SK-N-DZ (cell line): ENCODE data around the gene PCSK2.
A peak's percentile ranks its signal among the peaks of the same experiment; 100 is the strongest.

Experiments
- DNase-seq: peaks from one replicate; pipeline ENCODE4 v3.0.0-alpha.2; 2015; ENCODE audit warnings: low spot score

The PCSK2 gene

GRCh38 chr20:17504066-17504897 lies 277.4 kb downstream of the PCSK2 start:
- DNase-seq: no peak

- peak; percentile 55 for DNase-seq
These were observed 278.2 kb downstream of the PCSK2 start for GRCh38 chr20:17504898-17505635.

- DNase-seq: no peak
These were observed 279.0 kb downstream of the PCSK2 start for GRCh38 chr20:17505636-17506517.

- DNase-seq: no peak
These were observed 280.2 kb downstream of the PCSK2 start for GRCh38 chr20:17507032-17507431.

- no peak for DNase-seq
These were observed 280.7 kb downstream of the PCSK2 start for GRCh38 chr20:17507531-17507930.

DNA sequence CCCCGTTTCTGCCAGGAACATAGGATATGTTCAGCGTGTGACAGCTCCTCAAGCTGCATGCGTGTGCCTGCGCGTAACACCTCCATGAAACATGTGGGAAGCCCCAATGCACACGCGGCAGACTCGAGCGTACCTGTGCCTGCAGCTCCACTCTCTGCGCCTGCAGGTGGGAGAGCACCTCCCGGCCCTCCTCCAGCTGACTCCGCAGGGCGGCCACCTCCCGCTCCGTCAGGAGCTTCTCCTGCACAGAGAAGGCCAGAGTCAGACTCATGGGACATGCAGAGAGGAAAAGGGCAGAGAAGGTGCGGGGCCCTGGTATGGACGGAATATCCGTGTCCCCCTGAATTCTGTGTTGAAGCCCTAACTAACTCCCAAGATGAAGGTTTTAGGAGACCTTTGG lies 281.9 kb downstream of the PCSK2 start:
- DNase-seq: no peak

GRCh38 chr20:17510548-17510947 lies 283.7 kb downstream of the PCSK2 start:
- DNase-seq: no peak

DNA sequence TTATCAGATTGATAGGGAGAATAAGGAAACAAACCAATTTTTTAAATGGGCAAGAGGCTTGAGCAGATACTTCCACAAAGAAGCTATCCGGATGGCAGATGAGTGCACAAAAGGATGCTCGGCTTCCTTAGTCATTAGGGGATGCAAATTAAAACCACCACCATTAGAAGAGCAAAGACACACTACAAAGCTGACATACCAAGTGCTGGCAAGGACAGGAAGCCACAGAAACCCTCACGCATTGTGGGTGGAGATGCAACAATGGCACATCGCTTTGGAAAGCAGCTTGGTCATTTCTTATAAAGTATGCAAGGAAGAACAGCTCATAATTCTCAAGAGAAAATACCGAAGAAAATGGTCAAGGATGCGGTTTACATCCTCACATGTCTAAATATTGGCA lies 284.6 kb downstream of the PCSK2 start:
- DNase-seq: no peak

DNA sequence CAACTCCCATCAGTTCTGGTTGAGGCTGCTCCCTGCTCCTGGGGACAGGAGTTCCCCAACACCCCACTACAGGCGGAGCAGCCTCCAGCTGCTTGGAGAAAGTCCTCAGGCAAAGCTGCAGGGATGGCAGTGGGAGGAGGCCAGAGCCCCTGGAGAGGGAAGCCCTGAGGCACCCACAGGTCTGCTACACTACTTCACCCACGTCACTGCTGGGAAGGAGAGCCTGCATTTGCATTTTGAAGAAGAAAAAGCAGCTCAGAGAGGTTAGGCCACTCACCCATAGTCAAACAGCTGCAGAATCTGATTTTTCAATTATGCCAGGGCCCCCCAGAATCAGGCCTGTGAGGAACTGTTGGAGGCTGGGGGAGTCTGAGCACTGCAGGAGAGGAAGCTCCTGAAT lies 287.1 kb downstream of the PCSK2 start:
- DNase-seq: no peak

DNA sequence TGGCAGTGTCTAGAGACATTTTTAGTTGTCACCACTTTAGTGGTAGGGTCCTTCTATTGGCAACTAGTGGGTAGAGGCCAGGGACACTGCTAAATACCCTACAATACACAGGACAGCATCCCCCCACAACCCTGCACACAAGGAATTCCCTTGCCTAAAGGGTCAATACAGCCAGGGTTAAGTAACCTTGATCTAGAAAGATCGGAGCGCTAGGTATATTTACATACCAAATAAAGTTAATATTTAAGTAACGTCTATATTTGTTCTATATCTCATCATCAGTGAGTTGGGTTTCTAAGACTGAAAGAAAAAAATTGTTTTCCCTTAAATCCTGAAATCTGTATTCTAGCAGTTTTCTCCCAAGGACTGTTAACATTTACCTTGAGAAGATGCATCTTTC lies 288.2 kb downstream of the PCSK2 start:
- no peak for DNase-seq

DNA sequence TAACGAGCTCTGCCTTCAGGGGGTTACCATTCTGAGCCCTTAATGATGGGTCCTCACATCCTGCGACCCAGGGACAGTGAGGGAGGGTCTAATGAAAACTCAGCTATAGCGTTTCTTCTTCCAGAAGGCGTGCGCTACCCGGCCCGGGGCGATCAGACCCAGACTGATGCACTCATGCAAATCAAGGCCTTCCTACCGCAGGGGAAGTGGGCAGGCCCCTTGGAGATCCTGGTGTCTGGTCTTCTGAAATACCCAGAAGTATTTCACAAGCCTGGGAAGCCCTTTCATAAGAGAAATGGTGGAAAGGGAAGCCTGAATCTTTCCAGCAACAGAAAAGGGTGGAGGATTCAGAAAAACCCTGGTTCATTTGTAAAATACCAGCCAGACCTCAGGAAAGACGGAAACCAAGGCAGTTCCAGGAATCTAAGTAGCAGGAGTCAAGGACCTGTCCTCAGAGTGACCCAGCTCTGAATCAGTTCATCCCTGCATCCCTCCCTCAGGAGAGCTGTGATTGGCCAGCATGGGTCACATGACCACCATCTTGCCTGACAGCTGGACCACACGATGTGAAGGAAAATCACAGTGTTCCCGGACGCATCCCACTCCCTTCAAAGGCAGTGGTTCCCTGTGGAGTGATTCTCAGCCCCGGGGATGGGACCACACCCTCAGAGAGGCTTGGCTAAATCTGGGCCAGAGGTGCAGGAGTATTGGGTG lies 291.7 kb downstream of the PCSK2 start:
- peak; percentile 80 for DNase-seq

DNA sequence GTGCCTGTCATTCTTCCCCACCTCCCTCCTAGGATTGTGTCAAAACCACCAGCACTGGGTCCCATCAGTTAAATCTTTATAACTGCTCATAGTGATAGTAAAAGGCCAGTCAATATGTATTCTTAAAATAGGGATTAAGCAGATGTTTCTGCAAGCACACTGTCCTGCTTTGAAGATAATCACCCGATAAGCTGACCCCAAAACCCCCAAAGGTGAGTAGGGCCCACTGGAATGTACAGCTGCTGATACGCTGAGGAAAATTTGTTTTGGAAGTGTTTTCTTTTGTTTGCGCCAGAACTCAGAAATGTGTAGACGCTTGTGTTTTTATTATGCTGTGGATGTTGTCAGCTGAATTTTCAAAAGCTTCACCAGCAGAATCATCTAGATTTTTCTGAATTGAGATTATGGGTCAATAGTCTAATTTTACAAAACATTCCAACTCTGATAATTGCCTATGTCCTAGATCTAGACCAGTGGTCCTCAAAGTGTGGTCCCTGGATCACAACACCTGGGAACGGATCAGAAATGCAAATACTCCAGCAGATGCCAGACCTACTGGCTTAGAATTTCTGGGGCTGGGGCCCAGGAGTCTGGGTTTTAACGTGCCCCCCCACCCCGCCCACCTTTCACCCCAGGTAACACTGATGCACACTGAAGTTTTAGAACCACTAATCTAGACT lies 292.9 kb downstream of the PCSK2 start:
- DNase-seq: no peak

DNA sequence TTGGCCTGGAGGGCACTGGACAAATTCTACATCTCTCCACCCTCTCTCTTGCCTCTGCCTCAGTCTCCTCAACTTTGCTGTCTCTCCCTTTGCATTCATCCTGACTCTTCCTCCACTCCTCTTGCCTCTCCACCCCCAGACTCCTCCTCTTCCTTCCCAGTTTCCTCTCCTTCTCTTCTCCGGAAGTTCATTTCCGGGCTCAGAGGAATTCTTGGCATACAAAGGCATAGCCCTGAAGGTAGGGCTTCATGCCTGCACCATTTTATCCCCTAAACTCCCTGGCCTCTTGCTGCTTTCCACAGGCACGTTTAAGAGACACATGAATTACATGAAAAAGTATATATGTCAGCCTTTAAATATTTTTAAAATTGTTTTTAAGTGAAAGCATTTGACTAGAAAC lies 293.7 kb downstream of the PCSK2 start:
- no peak for DNase-seq

DNA sequence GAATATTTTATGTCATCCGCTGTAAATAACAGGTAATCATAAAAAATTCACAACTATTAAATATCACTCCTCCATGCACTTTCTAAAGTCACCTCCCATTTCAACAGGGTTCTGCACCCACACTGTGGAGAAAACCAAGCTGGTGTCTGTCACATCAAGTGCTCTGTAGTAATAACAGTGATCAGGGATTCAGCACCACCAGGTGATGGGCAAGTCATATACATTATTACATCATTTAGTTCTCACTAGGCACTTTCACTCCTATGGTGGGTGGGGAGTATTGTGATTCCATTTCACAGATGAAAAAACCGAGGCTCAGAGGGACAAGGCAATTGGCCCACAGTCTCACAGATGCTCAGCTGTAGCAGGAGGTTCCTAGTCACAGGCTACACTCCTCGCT lies 295.7 kb downstream of the PCSK2 start:
- no peak for DNase-seq

GRCh38 chr20:17523326-17523725 lies 296.5 kb downstream of the PCSK2 start:
- no peak for DNase-seq

- no peak for DNase-seq
These were observed 297.7 kb downstream of the PCSK2 start for GRCh38 chr20:17524560-17524959.

DNA sequence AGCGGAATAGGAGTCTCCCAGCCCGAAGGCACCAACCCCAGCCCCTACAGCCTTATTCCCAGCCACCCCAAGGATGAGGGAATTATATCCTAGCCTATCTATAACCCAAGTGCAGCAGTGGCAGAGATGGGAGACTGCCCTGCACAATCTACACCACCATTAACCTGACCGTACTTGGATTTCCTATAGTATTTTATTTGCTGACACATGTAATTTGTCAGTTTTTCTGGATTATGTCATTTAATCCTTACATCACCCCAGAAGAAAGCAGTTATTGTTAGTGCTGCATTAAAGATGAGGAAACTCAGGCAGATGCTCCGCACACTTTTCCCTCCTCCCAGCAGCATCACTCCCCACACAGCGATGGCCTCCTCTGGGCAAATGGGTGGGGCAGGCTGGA lies 298.3 kb downstream of the PCSK2 start:
- no peak for DNase-seq

GRCh38 chr20:17525650-17526049 lies 298.8 kb downstream of the PCSK2 start:
- peak; percentile 37 for DNase-seq

GRCh38 chr20:17529586-17529985 lies 302.7 kb downstream of the PCSK2 start:
- DNase-seq: no peak

GRCh38 chr20:17530153-17530552 lies 303.3 kb downstream of the PCSK2 start:
- DNase-seq: no peak
